Thoracic aorta (tissue), 2 donors: ENCODE data around the gene NAV2. TPM values are rescaled to one million over a fixed set of nuclear protein-coding genes. Genes with fewer than 3 reads are reported as not detected.
"Not testable (repeated sequence)": the region's sequence is repeated elsewhere in the genome, so short reads cannot be mapped to it uniquely, and the experiment has no call there.

Experiments used
- ATAC-seq: fragments of 150-250 bp; one replicate; pipeline ENCODE4 v1.8.0; 2017; ENCODE audit warnings: low read depth; ENCODE audit not compliant: insufficient number of reproducible peaks, low FRiP score
- DNase-seq: peaks from one replicate; pipeline ENCODE4 v3.0.0-alpha.2; 2020; ENCODE audit warnings: low spot score
- H3K27ac ChIP-seq, 2 donors: fragments of 200-600 bp; sonication (generic); 1 replicate in 1 of 2; 2 replicates in 1 of 2; pipeline ENCODE4 v1.5.1; 2016; ENCODE audit warnings: mild to moderate bottlenecking in 2 of 2, moderate library complexity in 2 of 2
- H3K27me3 ChIP-seq: fragments of 200-600 bp; sonication (generic); replicated peaks from 2 replicates; pipeline ENCODE4 v1.6.0; 2016; ENCODE audit warnings: mild to moderate bottlenecking; ENCODE audit not compliant: insufficient read depth
- H3K36me3 ChIP-seq: fragments of 200-600 bp; sonication (generic); one replicate; pipeline ENCODE4 v1.5.1; 2016
- H3K4me1 ChIP-seq, 2 donors: fragments of 200-600 bp; sonication (generic); 1 replicate in 1 of 2; 2 replicates in 1 of 2; pipeline versions ENCODE4 v1.5.1 to v1.6.0; 2016; ENCODE audit warnings: low read depth in 2 of 2, mild to moderate bottlenecking in 1 of 2; ENCODE audit not compliant: control insufficient read depth in 1 of 2
- H3K4me3 ChIP-seq: fragments of 200-600 bp; sonication (generic); 2 replicates; pipeline ENCODE4 v1.5.1; 2016; ENCODE audit warnings: mild to moderate bottlenecking
- H3K9me3 ChIP-seq: fragments of 200-600 bp; sonication (generic); 2 replicates; pipeline ENCODE4 v1.5.1; 2016
- total RNA-seq, 2 donors: library from RNA; depleted of rRNA; stranded (reverse); fragments of >200 nt; gene quantifications; one replicate each; pipeline versions ENCODE4 v1.1.0 to v1.2.3, GENCODE V29; 2016
- TF ChIP-seq, protein P1 (sequence below): fragments of 200-600 bp; sonication (generic); IDR thresholded peaks from one replicate; pipeline ENCODE4 v1.5.1; 2019; ENCODE audit warnings: antibody characterized with exemption

NAV2 gene
- total RNA-seq, 2 donors from 2014 or later, result 125 to 230 TPM

DNA sequence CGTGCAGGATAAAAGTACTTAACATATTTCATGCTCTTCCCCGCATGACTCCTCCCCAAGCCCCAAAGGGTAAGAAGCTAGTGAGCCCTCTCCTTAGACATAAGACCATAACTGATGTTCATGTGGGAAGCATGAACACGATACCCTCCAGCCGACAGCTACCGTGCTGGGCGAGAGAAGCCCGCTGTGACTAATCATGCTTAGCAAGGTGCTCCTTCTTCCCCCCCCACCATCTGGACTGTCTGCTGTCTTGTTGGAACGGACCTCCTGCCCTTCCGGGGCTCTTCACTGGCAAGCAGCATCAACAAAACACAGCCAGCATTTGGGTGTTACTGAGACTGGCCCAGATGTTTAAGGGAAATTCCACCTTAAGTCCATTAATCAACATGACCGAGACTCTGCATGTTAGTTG, 247.0 kb downstream of the NAV2 start:
- H3K27me3 ChIP-seq, result no peaks in the 10 kb centered on the region
- H3K27ac ChIP-seq, result peak overlapping the region in 1 of 2 donors; percentile 4
- no peak overlapping the region for H3K4me3 ChIP-seq
- H3K4me1 ChIP-seq, result peaks cover 28 to 95% of the 10 kb centered on the region in 2 donors
- no peaks in the 10 kb centered on the region for H3K9me3 ChIP-seq
- DNase-seq (no peak), ATAC-seq (no peak)
- H3K36me3 ChIP-seq, result peaks cover 3% of the 10 kb centered on the region
- TF ChIP-seq, protein P1, sequence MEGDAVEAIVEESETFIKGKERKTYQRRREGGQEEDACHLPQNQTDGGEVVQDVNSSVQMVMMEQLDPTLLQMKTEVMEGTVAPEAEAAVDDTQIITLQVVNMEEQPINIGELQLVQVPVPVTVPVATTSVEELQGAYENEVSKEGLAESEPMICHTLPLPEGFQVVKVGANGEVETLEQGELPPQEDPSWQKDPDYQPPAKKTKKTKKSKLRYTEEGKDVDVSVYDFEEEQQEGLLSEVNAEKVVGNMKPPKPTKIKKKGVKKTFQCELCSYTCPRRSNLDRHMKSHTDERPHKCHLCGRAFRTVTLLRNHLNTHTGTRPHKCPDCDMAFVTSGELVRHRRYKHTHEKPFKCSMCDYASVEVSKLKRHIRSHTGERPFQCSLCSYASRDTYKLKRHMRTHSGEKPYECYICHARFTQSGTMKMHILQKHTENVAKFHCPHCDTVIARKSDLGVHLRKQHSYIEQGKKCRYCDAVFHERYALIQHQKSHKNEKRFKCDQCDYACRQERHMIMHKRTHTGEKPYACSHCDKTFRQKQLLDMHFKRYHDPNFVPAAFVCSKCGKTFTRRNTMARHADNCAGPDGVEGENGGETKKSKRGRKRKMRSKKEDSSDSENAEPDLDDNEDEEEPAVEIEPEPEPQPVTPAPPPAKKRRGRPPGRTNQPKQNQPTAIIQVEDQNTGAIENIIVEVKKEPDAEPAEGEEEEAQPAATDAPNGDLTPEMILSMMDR, result no peak

DNA sequence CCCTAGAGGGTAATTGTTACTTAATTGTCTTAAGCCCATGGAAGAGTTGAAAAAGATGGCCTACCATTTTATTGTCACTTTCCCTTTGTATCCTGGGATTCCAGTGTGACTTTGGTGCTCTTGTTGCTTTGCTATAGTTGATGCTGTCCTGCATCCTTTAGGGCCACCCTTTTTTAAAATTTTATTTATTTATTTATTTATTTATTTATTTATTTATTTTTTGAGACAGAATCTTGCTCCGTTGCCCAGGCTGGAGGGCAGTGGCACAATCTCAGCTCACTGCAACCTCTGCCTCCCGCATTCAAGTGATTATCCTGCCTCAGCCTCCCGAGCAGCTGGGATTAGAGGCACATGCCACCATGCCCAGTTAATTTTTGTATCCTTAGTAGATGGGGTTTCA, 247.8 kb downstream of the NAV2 start:
- peaks cover 11% of the 10 kb centered on the region for H3K36me3 ChIP-seq
- not testable (repeated sequence) for ATAC-seq, H3K4me3 ChIP-seq, DNase-seq, H3K9me3 ChIP-seq, H3K27me3 ChIP-seq
- peak overlapping the region in 1 of 2 donors; percentile 25 for H3K27ac ChIP-seq
- peaks cover 26 to 95% of the 10 kb centered on the region in 2 donors for H3K4me1 ChIP-seq

DNA sequence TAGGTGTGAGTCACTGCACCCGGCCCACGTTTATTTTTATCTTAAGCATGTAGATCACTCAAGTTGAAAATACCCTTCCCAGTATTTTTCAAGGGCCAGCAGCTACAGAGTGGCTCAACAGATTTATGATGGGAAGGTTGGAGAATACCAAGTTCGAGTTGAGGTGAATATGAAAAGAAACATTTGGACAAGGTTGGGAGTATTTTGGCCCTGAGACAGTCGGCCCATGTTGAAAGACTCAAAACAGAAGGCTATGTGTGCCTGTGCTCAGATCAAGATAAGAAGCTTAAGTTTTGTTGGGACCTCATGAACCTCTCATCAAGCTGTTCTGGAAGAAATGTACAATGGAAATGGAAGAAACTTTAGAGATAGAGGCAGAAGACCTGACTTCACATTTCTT, 248.6 kb downstream of the NAV2 start:
- ATAC-seq, result no peak
- TF ChIP-seq, protein P1, result no peak
- H3K36me3 ChIP-seq, result peaks cover 19% of the 10 kb centered on the region

DNA sequence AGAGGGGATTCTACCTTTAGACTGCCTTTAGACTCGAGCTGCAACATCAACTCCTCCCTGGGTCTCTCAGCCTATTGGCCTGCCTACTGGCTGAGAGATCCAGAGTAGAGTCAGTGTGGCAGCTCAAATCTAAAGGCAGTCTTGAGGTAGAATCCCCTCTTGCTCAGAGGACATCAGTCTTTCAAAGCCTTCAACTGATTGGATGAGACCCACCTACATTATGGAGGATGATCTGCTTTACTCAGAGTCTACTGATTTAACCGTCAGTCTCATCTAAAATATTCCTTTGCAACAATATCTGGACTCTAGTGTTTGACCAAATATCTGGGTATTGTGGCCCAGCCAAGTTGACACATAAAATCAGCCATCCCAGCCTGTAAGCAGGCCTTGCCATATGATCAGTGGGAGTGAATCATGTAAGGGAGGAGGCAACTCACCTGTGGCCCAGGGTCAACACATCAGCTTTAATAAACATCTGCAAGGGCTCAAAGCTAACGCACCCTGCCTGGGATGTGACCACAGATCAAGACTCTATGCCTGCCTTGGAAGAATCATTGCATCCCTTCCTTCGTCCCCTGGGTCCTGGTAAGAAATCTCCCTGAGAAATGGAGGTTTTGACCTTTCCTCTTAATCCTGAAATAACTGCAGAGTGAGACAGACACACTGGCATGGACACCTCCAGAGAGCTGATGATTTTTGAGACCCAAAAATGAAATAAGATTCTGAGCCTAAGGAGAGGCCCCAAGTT, 249.6 kb downstream of the NAV2 start:
- ATAC-seq, result no peak
- H3K27ac ChIP-seq, result peak overlapping the region; percentile 35 to 55
- peaks cover 29% of the 10 kb centered on the region for H3K36me3 ChIP-seq
- H3K4me1 ChIP-seq, result peaks cover 11 to 80% of the 10 kb centered on the region in 2 donors
- H3K4me3 ChIP-seq, result no peak overlapping the region
- H3K9me3 ChIP-seq, result no peaks in the 10 kb centered on the region
- no peak for DNase-seq
- TF ChIP-seq, protein P1, result no peak
- H3K27me3 ChIP-seq, result no peaks in the 10 kb centered on the region

More for the DNA sequence above, 248.6 kb downstream of the NAV2 start:
- Histone ChIP-seq H3K4me1 (peaks cover 20 to 90% of the 10 kb centered on the region in 2 donors), H3K27me3 (no peaks in the 10 kb centered on the region), H3K9me3 (no peaks in the 10 kb centered on the region), H3K4me3 (no peak overlapping the region), H3K27ac (peak overlapping the region; percentile 25 to 35)
- DNase-seq, result no peak

DNA sequence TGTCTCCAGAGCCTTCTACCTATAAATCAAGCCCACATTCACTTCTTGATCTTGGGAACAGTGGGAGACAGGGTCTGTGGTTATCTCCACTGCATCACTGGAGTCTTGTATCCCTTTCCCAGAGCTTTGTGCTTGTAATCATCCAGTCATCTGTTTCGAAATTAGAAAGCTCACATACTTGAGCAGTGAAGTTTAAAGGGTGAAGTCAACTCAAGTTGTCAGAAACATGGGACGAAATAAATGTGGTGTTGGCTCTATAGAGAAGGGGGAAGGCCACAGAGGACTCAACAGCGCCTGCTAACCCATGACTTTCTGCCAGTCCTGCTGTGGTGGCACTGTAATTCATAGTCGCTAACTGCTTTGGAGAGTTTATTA, 250.2 kb downstream of the NAV2 start:
- Histone ChIP-seq H3K4me1 (peaks cover 11 to 78% of the 10 kb centered on the region in 2 donors), H3K27ac (peak overlapping the region; percentile 35 to 55), H3K4me3 (no peak overlapping the region), H3K36me3 (peaks cover 29% of the 10 kb centered on the region), H3K27me3 (no peaks in the 10 kb centered on the region), H3K9me3 (no peaks in the 10 kb centered on the region)
- ATAC-seq (no peak), DNase-seq (no peak)
- TF ChIP-seq, protein P1, result no peak
